Measurements from ENCODE around the gene THSD7B. TPM values are rescaled to one million over a fixed set of nuclear protein-coding genes. Genes with fewer than 3 reads are reported as not detected.

THSD7B gene
- total and polyA plus RNA-seq, 10 donors: 0.02 to 0.17 (median 0.09) TPM; not detected in 7

DNA sequence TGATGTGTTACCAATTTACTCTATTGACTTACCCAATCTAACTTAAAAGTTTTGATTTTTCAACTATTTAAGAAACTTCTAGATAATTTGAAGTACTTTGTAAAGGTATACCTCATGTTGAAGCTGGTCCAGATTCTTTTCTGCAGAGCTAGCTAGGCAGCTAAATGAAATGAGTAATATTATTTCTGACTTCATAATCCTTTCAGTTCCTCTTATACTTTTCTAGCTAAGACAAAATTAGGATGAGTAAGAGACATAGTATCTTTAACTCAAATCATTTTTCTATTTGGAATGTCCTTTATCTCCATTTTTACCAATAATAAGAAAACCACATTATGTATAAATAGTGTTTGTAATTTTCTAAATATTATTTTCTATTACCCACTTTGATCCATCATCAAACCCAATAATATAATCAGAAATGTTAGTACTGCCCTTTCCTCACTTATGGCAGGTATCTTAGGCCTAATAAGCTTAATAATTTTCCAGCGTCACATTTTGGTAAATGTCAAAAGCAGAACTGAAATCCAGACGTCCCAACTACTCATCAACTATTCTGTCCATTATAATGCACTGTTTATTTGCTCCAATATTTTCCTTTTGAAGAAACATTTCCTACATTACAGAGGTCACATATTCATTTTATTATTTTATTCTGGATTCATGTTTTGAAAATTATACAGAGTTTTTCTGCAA is 456.6 kb downstream of the THSD7B start:
- 64 to 85% (median 77%) methylated on average over 2 of the region's 2 CpGs for WGBS, 5 donors
- TF ChIP-seq POLR2AphosphoS5 (IDR thresholded peaks at IDR 0.05): no peak
- TF ChIP-seq POLR2A (IDR thresholded peaks at IDR 0.05): no peak
- TF ChIP-seq CTCF (IDR thresholded peaks at IDR 0.05 in 8 of 11, conservative IDR thresholded peaks at IDR 0.05 in 3 of 11): no peak
- Histone ChIP-seq H3K9me3 (no peaks in the 10 kb centered on the region), H3K4me1 (no peaks in the 10 kb centered on the region), H3K27me3 (replicated peaks in 1 of 7) (no peaks in the 10 kb centered on the region), H3K27ac (no peak overlapping the region), H3K4me3 (no peak overlapping the region), H3K36me3 (no peaks in the 10 kb centered on the region)
- DNase-seq: no peak
- intact Hi-C loops (cut with DNase I; ENCODE audit: low total_unique reads): no loop called here

GRCh38 chr2:137223722-137224121 is 458.4 kb downstream of the THSD7B start:
- WGBS, 5 donors: 68 to 73% (median 71%) methylated on average over 5 of the region's 5 CpGs
- DNase-seq: no peak
- Histone ChIP-seq H3K36me3 (no peaks in the 10 kb centered on the region), H3K4me3 (no peak overlapping the region), H3K4me1 (no peaks in the 10 kb centered on the region), H3K27ac (no peak overlapping the region), H3K27me3 (replicated peaks in 1 of 7) (no peaks in the 10 kb centered on the region), H3K9me3 (no peaks in the 10 kb centered on the region)
- intact Hi-C loops (cut with DNase I; ENCODE audit: low total_unique reads): no loop called here
- TF ChIP-seq CTCF (IDR thresholded peaks at IDR 0.05 in 8 of 11, conservative IDR thresholded peaks at IDR 0.05 in 3 of 11) (no peak), POLR2A (IDR thresholded peaks at IDR 0.05) (no peak), POLR2AphosphoS5 (IDR thresholded peaks at IDR 0.05) (no peak)

GRCh38 chr2:137228566-137228965 is 463.2 kb downstream of the THSD7B start:
- Histone ChIP-seq H3K27me3 (replicated peaks in 1 of 7) (no peaks in the 10 kb centered on the region), H3K27ac (no peak overlapping the region), H3K9me3 (no peaks in the 10 kb centered on the region), H3K36me3 (no peaks in the 10 kb centered on the region), H3K4me1 (no peaks in the 10 kb centered on the region), H3K4me3 (no peak overlapping the region)
- WGBS, 5 donors: 72 to 83% (median 73%) methylated on average over 4 of the region's 4 CpGs
- no peak for DNase-seq
- intact Hi-C loops (cut with DNase I; ENCODE audit: low total_unique reads): no loop called here
- no peak for TF ChIP-seq POLR2AphosphoS5 (IDR thresholded peaks at IDR 0.05)
- TF ChIP-seq CTCF (IDR thresholded peaks at IDR 0.05 in 8 of 11, conservative IDR thresholded peaks at IDR 0.05 in 3 of 11): no peak

GRCh38 chr2:137229834-137230233 is 464.5 kb downstream of the THSD7B start:
- TF ChIP-seq POLR2A (IDR thresholded peaks at IDR 0.05) (no peak), POLR2AphosphoS5 (IDR thresholded peaks at IDR 0.05) (no peak), CTCF (IDR thresholded peaks at IDR 0.05 in 8 of 11, conservative IDR thresholded peaks at IDR 0.05 in 3 of 11) (no peak)
- H3K9me3 ChIP-seq: no peaks in the 10 kb centered on the region
- WGBS, 5 donors: 81 to 91% (median 87%) methylated on average over 5 of the region's 5 CpGs
- no peak overlapping the region for H3K27ac ChIP-seq
- no peak overlapping the region for H3K4me3 ChIP-seq
- no peaks in the 10 kb centered on the region for H3K4me1 ChIP-seq
- no peaks in the 10 kb centered on the region for H3K36me3 ChIP-seq
- intact Hi-C loops (cut with DNase I; ENCODE audit: low total_unique reads): no loop called here
- no peaks in the 10 kb centered on the region for H3K27me3 ChIP-seq (replicated peaks in 1 of 7)
- DNase-seq: no peak

Measured in spleen (tissue), 11 donors.